Measurements from ENCODE around the gene NCK1. TPM values are rescaled to one million over a fixed set of nuclear protein-coding genes. Genes with fewer than 3 reads are reported as not detected.
"Not testable (repeated sequence)": the region's sequence is repeated elsewhere in the genome, so short reads cannot be mapped to it uniquely, and the experiment has no call there.

Gene NCK1
- total RNA-seq, 1 donor, result 42.6 TPM

- H3K4me3 ChIP-seq (ENCODE audit: low read depth, low read length), result no peak overlapping the region
- DNase-seq (ENCODE audit: low read depth), result peak; percentile 53
Observed at GRCh38 chr3:136960838-136961836, 99.1 kb downstream of the NCK1 start.

GRCh38 chr3:136962927-136963326 is 100.9 kb downstream of the NCK1 start:
- TF ChIP-seq CTCF (IDR thresholded peaks at IDR 0.05; ENCODE audit: insufficient read depth, low read length), result no peak
- no peak overlapping the region for H3K4me3 ChIP-seq (ENCODE audit: low read depth, low read length)
- no peak for DNase-seq (ENCODE audit: low read depth)

More at GRCh38 chr3:136960838-136961836, 99.1 kb downstream of the NCK1 start:
- TF ChIP-seq CTCF (IDR thresholded peaks at IDR 0.05; ENCODE audit: insufficient read depth, low read length), result no peak

GRCh38 chr3:136969539-136969938 is 107.5 kb downstream of the NCK1 start:
- not testable (repeated sequence) for H3K4me3 ChIP-seq (ENCODE audit: low read depth, low read length); DNase-seq (ENCODE audit: low read depth)

GRCh38 chr3:136973352-136973751 is 111.3 kb downstream of the NCK1 start:
- no peak for TF ChIP-seq CTCF (IDR thresholded peaks at IDR 0.05; ENCODE audit: insufficient read depth, low read length)
- DNase-seq (ENCODE audit: low read depth), result no peak
- no peak overlapping the region for H3K4me3 ChIP-seq (ENCODE audit: low read depth, low read length)

GRCh38 chr3:136974670-136975069 is 112.7 kb downstream of the NCK1 start:
- no peak for TF ChIP-seq CTCF (IDR thresholded peaks at IDR 0.05; ENCODE audit: insufficient read depth, low read length)
- H3K4me3 ChIP-seq (ENCODE audit: low read depth, low read length), result no peak overlapping the region
- DNase-seq (ENCODE audit: low read depth), result no peak

GRCh38 chr3:136979204-136979603 is 117.2 kb downstream of the NCK1 start:
- H3K4me3 ChIP-seq (ENCODE audit: low read depth, low read length), result no peak overlapping the region
- TF ChIP-seq CTCF (IDR thresholded peaks at IDR 0.05; ENCODE audit: insufficient read depth, low read length), result no peak
- no peak for DNase-seq (ENCODE audit: low read depth)

GRCh38 chr3:136979684-136980083 is 117.7 kb downstream of the NCK1 start:
- DNase-seq (ENCODE audit: low read depth), result no peak
- TF ChIP-seq CTCF (IDR thresholded peaks at IDR 0.05; ENCODE audit: insufficient read depth, low read length), result no peak
- H3K4me3 ChIP-seq (ENCODE audit: low read depth, low read length), result no peak overlapping the region
